ENCODE results near the gene EGFL8. TPM values are rescaled to one million over a fixed set of nuclear protein-coding genes. Genes with fewer than 3 reads are reported as not detected.
A peak's percentile ranks its signal among the peaks of the same experiment; 100 is the strongest.

The EGFL8 gene
- total and polyA plus RNA-seq, 9 of the 15 experiments (the other 6 are each of a cell fraction or from before 2014, with no cell fraction given): 2.2 to 47.4 (median 14.2) TPM

DNA sequence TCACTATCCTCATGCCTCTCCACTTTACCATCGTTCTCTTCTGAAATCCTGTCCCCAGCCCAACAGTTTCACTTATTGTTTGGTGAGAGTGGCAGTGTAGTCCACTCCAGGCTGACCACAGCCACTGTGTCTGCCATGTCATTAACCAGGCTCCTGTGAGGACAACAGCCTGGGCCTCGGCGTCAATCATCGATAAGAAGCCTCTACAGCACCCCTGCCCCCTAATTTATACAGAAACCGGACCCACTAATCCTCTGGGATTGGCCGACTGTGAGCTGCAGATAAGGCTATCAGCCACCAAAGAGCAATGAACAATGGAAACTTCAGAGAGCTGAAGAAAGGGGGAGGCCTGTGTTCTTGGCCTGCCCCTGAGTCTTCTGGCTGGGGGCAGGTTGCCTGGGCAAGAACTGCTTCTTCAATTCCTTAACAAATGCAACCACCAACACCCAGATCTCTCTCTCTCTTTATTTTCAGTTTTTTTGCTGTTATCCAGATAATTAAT, 3.4 kb downstream of the EGFL8 start (continued):
- no peak for TF ChIP-seq CREBBP (IDR thresholded peaks at IDR 0.05; ENCODE audit: low read depth, low read length)
- peak; percentile 97 for TF ChIP-seq NCOR1 (IDR thresholded peaks at IDR 0.05)
- TF ChIP-seq TAL1 (IDR thresholded peaks at IDR 0.05): peak; percentile 96
- no peak for TF ChIP-seq HOXB6 (CRISPR knock-in tag; IDR thresholded peaks at IDR 0.05; ENCODE audit: borderline replicate concordance)
- TF ChIP-seq, protein P1, sequence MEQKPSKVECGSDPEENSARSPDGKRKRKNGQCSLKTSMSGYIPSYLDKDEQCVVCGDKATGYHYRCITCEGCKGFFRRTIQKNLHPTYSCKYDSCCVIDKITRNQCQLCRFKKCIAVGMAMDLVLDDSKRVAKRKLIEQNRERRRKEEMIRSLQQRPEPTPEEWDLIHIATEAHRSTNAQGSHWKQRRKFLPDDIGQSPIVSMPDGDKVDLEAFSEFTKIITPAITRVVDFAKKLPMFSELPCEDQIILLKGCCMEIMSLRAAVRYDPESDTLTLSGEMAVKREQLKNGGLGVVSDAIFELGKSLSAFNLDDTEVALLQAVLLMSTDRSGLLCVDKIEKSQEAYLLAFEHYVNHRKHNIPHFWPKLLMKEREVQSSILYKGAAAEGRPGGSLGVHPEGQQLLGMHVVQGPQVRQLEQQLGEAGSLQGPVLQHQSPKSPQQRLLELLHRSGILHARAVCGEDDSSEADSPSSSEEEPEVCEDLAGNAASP (IDR thresholded peaks at IDR 0.05): no peak
- TF ChIP-seq GATA2 (CRISPR knock-in tag; IDR thresholded peaks at IDR 0.05): peak; percentile 93
- no peak for TF ChIP-seq ZNF165 (CRISPR knock-in tag; IDR thresholded peaks at IDR 0.05; ENCODE audit: borderline replicate concordance)
- peak; percentile 51; the same call in 1 of the 2 replicates for TF ChIP-seq EP400 (IDR thresholded peaks at IDR 0.05)
- TF ChIP-seq, protein P2, sequence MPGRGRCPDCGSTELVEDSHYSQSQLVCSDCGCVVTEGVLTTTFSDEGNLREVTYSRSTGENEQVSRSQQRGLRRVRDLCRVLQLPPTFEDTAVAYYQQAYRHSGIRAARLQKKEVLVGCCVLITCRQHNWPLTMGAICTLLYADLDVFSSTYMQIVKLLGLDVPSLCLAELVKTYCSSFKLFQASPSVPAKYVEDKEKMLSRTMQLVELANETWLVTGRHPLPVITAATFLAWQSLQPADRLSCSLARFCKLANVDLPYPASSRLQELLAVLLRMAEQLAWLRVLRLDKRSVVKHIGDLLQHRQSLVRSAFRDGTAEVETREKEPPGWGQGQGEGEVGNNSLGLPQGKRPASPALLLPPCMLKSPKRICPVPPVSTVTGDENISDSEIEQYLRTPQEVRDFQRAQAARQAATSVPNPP (IDR thresholded peaks at IDR 0.05; ENCODE audit: borderline replicate concordance, insufficient read depth, insufficient read length): no peak
- TF ChIP-seq RAD51 (IDR thresholded peaks at IDR 0.05; ENCODE audit: borderline replicate concordance, low read depth): peak; percentile 55; the same call in 1 of the 2 replicates
- TF ChIP-seq ZNF57 (CRISPR knock-in tag; IDR thresholded peaks at IDR 0.05): no peak
- TF ChIP-seq, protein P3, sequence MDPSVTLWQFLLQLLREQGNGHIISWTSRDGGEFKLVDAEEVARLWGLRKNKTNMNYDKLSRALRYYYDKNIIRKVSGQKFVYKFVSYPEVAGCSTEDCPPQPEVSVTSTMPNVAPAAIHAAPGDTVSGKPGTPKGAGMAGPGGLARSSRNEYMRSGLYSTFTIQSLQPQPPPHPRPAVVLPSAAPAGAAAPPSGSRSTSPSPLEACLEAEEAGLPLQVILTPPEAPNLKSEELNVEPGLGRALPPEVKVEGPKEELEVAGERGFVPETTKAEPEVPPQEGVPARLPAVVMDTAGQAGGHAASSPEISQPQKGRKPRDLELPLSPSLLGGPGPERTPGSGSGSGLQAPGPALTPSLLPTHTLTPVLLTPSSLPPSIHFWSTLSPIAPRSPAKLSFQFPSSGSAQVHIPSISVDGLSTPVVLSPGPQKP (CRISPR knock-in tag; IDR thresholded peaks at IDR 0.05): no peak
- no peak for TF ChIP-seq RUNX1 (IDR thresholded peaks at IDR 0.05; ENCODE audit: low read depth)
- no peak for TF ChIP-seq ZNF695 (CRISPR knock-in tag; IDR thresholded peaks at IDR 0.05)
- no peak for TF ChIP-seq ARID2 (IDR thresholded peaks at IDR 0.05)
- no peak for TF ChIP-seq ZNF146 (CRISPR knock-in tag; IDR thresholded peaks at IDR 0.05; ENCODE audit: unreplicated experiment)
- TF ChIP-seq PHF8 (IDR thresholded peaks at IDR 0.05; ENCODE audit: borderline replicate concordance, low read length): peak; percentile 7; the same call in 1 of the 2 replicates
- peak; percentile 90; the same call in 1 of the 2 replicates for TF ChIP-seq ZKSCAN1 (IDR thresholded peaks at IDR 0.05; ENCODE audit: low read depth, low read length)

Data from K562 (cell line).